Gastrocnemius medialis (tissue), 4 donors: ENCODE results near the gene TNS4.

Experiments used
- POLR2A ChIP-seq, 2 donors: fragments of 450-650 bp; IDR thresholded peaks; one replicate each; pipeline ENCODE4 v1.6.1; 2017; ENCODE audit warnings: antibody characterized with exemption in 2 of 2, mild to moderate bottlenecking in 2 of 2, moderate library complexity in 2 of 2
- TF ChIP-seq, protein P1 (sequence below), 5 experiments: fragments of 450-650 bp in 3 of 5; fragments of 200-600 bp in 2 of 5; sonication (generic) in 2 of 5; IDR thresholded peaks in 4 of 5; conservative IDR thresholded peaks in 1 of 5; 1 replicate in 4 of 5; 2 replicates in 1 of 5; pipeline ENCODE4 v1.5.1; 2016 to 2019; ENCODE audit warnings: antibody characterized with exemption in 5 of 5, mild to moderate bottlenecking in 3 of 5, moderate library complexity in 3 of 5

DNA sequence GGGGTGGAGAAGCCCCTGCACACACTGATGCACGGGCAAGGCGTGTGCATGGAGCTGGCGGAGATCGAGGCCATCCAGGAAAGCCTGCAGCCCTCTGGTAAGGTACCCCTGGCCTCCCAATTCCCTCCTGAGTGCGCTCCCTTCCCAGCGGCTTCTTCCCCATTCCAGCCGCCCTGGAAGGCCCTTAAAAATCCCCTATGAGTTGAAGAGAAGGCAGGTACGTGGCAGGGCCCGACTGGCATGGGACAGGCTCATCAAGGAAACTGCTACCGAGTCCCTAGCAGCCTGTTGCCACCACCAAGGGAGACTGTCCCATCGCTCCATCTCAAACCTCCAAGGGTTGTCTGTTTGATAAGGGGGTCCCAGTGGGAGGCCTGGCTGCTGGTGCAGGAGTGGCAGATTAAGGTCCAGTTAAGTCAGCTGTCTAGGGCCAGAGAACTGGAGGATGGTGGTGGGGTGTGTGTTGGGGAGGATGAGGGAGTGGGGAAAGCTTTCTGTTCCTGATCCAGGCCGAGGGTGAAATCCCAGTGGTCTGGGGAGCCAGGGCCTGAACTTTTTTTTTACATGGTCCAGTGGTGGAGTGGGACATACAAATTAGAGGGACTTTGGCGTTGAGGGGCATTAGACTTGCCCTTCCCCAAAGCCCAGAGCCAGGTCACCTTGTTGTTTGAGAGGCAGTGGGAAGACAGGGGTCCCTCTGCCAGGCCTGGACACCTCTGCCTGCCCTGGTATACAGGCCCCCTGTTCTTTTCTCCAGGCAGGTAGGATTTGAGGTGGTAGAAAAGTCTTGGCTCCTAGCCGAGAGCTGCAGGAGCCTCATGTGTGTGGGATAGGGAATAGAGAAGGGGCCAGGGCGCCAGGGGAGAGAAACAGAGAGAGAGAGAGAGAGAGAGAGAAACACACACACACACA lies 57.2 kb downstream of the TNS4 start:
- TF ChIP-seq, protein P1, sequence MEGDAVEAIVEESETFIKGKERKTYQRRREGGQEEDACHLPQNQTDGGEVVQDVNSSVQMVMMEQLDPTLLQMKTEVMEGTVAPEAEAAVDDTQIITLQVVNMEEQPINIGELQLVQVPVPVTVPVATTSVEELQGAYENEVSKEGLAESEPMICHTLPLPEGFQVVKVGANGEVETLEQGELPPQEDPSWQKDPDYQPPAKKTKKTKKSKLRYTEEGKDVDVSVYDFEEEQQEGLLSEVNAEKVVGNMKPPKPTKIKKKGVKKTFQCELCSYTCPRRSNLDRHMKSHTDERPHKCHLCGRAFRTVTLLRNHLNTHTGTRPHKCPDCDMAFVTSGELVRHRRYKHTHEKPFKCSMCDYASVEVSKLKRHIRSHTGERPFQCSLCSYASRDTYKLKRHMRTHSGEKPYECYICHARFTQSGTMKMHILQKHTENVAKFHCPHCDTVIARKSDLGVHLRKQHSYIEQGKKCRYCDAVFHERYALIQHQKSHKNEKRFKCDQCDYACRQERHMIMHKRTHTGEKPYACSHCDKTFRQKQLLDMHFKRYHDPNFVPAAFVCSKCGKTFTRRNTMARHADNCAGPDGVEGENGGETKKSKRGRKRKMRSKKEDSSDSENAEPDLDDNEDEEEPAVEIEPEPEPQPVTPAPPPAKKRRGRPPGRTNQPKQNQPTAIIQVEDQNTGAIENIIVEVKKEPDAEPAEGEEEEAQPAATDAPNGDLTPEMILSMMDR (IDR thresholded peaks at IDR 0.05 in 4 of 5, conservative IDR thresholded peaks at IDR 0.05 in 1 of 5), result peak in 2 of 5 experiments; percentile 4 to 8
- TF ChIP-seq POLR2A (IDR thresholded peaks at IDR 0.05), result no peak
